CD4-positive, alpha-beta T cell treated with Interleukin-15 for 1 hour (primary cell): ENCODE data around the gene SREBF1.
A peak's percentile ranks its signal among the peaks of the same experiment; 100 is the strongest.

Source experiments
- DNase-seq: peaks from one replicate; pipeline ENCODE4 v3.0.0-alpha.2; 2020

The SREBF1 gene

GRCh38 chr17:17822616-17823015 lies 14.2 kb downstream of the SREBF1 start:
- DNase-seq = no peak

GRCh38 chr17:17822189-17822588 lies 14.6 kb downstream of the SREBF1 start:
- DNase-seq = no peak

- no peak for DNase-seq
Measured at GRCh38 chr17:17820463-17821158, 16.2 kb downstream of the SREBF1 start.

- DNase-seq = no peak
Measured at GRCh38 chr17:17820046-17820445, 16.7 kb downstream of the SREBF1 start.

- peak; percentile 79 for DNase-seq
Measured at GRCh38 chr17:17819561-17819995, 17.2 kb downstream of the SREBF1 start.

GRCh38 chr17:17819111-17819510 lies 17.7 kb downstream of the SREBF1 start:
- no peak for DNase-seq

- DNase-seq = no peak
Measured at GRCh38 chr17:17818088-17818526, 18.7 kb downstream of the SREBF1 start.

GRCh38 chr17:17817552-17817947 lies 19.2 kb downstream of the SREBF1 start:
- no peak for DNase-seq

- DNase-seq = no peak
Measured at GRCh38 chr17:17816831-17817551, 19.8 kb downstream of the SREBF1 start.

GRCh38 chr17:17816240-17816814 lies 20.5 kb downstream of the SREBF1 start:
- DNase-seq = no peak

GRCh38 chr17:17815436-17816200 lies 21.2 kb downstream of the SREBF1 start:
- DNase-seq = no peak

GRCh38 chr17:17815062-17815406 lies 21.8 kb downstream of the SREBF1 start:
- DNase-seq = no peak

GRCh38 chr17:17814162-17815061 lies 22.4 kb downstream of the SREBF1 start:
- DNase-seq = no peak

GRCh38 chr17:17813725-17814095 lies 23.1 kb downstream of the SREBF1 start:
- no peak for DNase-seq

GRCh38 chr17:17813055-17813724 lies 23.6 kb downstream of the SREBF1 start:
- no peak for DNase-seq

- DNase-seq = peak; percentile 61
Measured at GRCh38 chr17:17812211-17813054, 24.4 kb downstream of the SREBF1 start.

- DNase-seq = no peak
Measured at GRCh38 chr17:17811381-17812210, 25.2 kb downstream of the SREBF1 start.

GRCh38 chr17:17810895-17811248 lies 25.9 kb downstream of the SREBF1 start:
- DNase-seq = no peak

- DNase-seq = no peak
Measured at GRCh38 chr17:17810084-17810894, 26.5 kb downstream of the SREBF1 start.
